B cell (primary cell): ENCODE results near the gene NDUFB7.
"Not testable (repeated sequence)": the region's sequence is repeated elsewhere in the genome, so short reads cannot be mapped to it uniquely, and the experiment has no call there.

Experiments used
- EZH2 ChIP-seq: IDR thresholded peaks from 2 replicates; pipeline ENCODE4 v1.6.1; 2012; ENCODE audit warnings: borderline replicate concordance, low read depth, mild to moderate bottlenecking, moderate library complexity, low read length; ENCODE audit not compliant: insufficient read depth, poor library complexity, severe bottlenecking
- TF ChIP-seq, protein P1 (sequence below): fragments of 200-600 bp; IDR thresholded peaks from one replicate; pipeline ENCODE4 v1.8.0; 2022; ENCODE audit warnings: antibody characterized with exemption, mild to moderate bottlenecking

DNA sequence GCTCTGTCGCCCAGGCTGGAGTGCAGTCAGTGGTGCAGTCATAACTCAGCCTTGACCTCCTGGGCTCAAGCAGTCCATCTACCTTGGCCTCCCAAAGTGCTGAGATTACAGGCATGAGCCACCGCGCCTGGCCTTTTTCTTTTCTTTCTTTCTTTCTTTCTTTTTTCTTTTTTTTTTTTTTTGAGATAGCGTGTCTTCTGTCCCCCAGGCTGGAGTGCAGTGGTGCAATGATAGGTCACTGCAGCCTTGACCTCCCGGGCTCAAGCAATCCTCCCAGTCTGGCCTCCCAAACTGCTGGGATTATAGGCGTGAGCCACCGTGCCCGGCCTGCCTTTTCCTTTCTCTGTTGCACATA, 19.9 kb downstream of the NDUFB7 start:
- TF ChIP-seq, protein P1, sequence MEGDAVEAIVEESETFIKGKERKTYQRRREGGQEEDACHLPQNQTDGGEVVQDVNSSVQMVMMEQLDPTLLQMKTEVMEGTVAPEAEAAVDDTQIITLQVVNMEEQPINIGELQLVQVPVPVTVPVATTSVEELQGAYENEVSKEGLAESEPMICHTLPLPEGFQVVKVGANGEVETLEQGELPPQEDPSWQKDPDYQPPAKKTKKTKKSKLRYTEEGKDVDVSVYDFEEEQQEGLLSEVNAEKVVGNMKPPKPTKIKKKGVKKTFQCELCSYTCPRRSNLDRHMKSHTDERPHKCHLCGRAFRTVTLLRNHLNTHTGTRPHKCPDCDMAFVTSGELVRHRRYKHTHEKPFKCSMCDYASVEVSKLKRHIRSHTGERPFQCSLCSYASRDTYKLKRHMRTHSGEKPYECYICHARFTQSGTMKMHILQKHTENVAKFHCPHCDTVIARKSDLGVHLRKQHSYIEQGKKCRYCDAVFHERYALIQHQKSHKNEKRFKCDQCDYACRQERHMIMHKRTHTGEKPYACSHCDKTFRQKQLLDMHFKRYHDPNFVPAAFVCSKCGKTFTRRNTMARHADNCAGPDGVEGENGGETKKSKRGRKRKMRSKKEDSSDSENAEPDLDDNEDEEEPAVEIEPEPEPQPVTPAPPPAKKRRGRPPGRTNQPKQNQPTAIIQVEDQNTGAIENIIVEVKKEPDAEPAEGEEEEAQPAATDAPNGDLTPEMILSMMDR, result not testable (repeated sequence)
- TF ChIP-seq EZH2, result not testable (repeated sequence)
